Measurements from ENCODE around the gene BEX1.

DNA sequence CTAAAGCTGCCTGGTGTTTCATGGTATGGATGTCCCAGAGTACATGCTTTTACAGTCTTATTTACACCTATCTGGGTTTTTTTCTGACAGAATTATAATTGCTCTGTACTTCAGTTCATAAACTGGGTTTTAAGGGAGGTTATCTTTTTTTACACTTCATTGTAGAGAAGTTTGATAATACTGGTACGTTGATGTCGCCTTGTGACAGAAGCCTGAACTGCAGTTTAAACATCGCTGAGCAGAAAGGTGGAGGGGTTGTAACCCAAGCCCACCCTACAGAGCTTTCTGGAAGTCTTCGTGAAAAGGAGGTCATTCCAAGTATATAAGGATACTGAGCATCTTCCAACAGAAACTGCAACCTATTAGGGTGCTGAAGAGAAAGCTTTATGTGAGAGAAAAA is 46.4 kb downstream of the BEX1 start:
- no peak for TF ChIP-seq MYBL2 (CRISPR knock-in tag; IDR thresholded peaks at IDR 0.05)
- TF ChIP-seq, protein P1, sequence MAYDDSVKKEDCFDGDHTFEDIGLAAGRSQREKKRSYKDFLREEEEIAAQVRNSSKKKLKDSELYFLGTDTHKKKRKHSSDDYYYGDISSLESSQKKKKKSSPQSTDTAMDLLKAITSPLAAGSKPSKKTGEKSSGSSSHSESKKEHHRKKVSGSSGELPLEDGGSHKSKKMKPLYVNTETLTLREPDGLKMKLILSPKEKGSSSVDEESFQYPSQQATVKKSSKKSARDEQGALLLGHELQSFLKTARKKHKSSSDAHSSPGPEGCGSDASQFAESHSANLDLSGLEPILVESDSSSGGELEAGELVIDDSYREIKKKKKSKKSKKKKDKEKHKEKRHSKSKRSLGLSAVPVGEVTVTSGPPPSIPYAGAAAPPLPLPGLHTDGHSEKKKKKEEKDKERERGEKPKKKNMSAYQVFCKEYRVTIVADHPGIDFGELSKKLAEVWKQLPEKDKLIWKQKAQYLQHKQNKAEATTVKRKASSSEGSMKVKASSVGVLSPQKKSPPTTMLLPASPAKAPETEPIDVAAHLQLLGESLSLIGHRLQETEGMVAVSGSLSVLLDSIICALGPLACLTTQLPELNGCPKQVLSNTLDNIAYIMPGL (CRISPR knock-in tag; IDR thresholded peaks at IDR 0.05), result no peak
- TF ChIP-seq, protein P2, sequence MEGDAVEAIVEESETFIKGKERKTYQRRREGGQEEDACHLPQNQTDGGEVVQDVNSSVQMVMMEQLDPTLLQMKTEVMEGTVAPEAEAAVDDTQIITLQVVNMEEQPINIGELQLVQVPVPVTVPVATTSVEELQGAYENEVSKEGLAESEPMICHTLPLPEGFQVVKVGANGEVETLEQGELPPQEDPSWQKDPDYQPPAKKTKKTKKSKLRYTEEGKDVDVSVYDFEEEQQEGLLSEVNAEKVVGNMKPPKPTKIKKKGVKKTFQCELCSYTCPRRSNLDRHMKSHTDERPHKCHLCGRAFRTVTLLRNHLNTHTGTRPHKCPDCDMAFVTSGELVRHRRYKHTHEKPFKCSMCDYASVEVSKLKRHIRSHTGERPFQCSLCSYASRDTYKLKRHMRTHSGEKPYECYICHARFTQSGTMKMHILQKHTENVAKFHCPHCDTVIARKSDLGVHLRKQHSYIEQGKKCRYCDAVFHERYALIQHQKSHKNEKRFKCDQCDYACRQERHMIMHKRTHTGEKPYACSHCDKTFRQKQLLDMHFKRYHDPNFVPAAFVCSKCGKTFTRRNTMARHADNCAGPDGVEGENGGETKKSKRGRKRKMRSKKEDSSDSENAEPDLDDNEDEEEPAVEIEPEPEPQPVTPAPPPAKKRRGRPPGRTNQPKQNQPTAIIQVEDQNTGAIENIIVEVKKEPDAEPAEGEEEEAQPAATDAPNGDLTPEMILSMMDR (IDR thresholded peaks at IDR 0.05), result no peak
- TF ChIP-seq, protein P3, sequence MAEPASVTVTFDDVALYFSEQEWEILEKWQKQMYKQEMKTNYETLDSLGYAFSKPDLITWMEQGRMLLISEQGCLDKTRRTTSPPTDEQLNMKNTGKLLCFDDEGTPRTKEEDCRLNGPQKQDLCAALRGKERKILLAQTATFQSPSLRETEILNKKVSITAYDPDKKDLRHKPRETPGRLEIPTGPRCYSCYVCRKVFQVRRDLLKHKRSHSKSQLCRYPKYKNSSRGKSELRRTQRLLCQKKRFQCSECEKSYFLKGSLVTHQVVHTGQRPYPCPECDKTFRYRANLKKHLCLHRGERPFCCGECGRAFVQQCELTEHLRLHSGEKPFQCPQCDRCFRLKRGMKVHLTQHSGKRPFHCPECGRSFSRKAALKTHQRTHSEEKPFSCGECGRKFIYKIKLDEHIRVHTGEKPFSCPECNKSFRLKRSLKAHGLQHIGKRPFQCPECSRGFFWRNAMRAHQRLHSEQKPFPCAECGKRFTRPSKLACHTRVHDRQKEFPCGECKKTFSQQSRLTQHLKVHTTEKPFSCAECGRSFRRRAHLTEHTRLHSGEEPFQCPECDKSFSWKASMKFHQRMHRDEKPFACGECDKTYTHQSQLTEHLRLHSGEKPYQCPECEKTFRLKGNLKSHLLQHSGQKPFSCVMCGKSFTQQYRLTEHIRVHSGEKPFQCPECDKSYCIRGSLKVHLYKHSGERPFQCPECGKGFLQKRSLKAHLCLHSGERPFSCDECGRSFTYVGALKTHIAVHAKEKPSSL (CRISPR knock-in tag; conservative IDR thresholded peaks at IDR 0.05), result no peak
- TF ChIP-seq SP1 (CRISPR knock-in tag; conservative IDR thresholded peaks at IDR 0.05), result no peak
- TF ChIP-seq, protein P4, sequence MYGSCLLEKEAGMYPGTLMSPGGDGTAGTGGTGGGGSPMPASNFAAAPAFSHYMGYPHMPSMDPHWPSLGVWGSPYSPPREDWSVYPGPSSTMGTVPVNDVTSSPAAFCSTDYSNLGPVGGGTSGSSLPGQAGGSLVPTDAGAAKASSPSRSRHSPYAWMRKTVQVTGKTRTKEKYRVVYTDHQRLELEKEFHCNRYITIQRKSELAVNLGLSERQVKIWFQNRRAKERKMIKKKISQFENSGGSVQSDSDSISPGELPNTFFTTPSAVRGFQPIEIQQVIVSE (CRISPR knock-in tag; IDR thresholded peaks at IDR 0.05; ENCODE audit: borderline replicate concordance), result no peak
- TF ChIP-seq, protein P5, sequence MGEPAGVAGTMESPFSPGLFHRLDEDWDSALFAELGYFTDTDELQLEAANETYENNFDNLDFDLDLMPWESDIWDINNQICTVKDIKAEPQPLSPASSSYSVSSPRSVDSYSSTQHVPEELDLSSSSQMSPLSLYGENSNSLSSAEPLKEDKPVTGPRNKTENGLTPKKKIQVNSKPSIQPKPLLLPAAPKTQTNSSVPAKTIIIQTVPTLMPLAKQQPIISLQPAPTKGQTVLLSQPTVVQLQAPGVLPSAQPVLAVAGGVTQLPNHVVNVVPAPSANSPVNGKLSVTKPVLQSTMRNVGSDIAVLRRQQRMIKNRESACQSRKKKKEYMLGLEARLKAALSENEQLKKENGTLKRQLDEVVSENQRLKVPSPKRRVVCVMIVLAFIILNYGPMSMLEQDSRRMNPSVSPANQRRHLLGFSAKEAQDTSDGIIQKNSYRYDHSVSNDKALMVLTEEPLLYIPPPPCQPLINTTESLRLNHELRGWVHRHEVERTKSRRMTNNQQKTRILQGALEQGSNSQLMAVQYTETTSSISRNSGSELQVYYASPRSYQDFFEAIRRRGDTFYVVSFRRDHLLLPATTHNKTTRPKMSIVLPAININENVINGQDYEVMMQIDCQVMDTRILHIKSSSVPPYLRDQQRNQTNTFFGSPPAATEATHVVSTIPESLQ (CRISPR knock-in tag; IDR thresholded peaks at IDR 0.05), result no peak
- no peak for TF ChIP-seq TEAD4 (CRISPR knock-in tag; IDR thresholded peaks at IDR 0.05)
- TF ChIP-seq NFYB (CRISPR knock-in tag; conservative IDR thresholded peaks at IDR 0.05; ENCODE audit: low read depth), result no peak
- TF ChIP-seq, protein P6, sequence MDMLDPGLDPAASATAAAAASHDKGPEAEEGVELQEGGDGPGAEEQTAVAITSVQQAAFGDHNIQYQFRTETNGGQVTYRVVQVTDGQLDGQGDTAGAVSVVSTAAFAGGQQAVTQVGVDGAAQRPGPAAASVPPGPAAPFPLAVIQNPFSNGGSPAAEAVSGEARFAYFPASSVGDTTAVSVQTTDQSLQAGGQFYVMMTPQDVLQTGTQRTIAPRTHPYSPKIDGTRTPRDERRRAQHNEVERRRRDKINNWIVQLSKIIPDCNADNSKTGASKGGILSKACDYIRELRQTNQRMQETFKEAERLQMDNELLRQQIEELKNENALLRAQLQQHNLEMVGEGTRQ (CRISPR knock-in tag; IDR thresholded peaks at IDR 0.05), result no peak

Measured in WTC11 (cell line).